Renal cortical epithelial cell (primary cell): ENCODE results near the gene APBB1IP. TPM values are rescaled to one million over a fixed set of nuclear protein-coding genes. Genes with fewer than 3 reads are reported as not detected.

Experiments
- DNase-seq: peaks from one replicate; pipeline ENCODE4 v3.0.0-alpha.2; 2011; ENCODE audit warnings: low read depth
- total RNA-seq: library from RNA; depleted of rRNA; stranded (reverse); fragments of >200 nt; gene quantifications from 2 replicates; pipeline ENCODE4 v1.2.3, GENCODE V29; 2014

APBB1IP gene
- total RNA-seq, 1 donor from 2014 or later: 23.8 TPM

- peak; percentile 19 for DNase-seq
These were observed 69.3 kb downstream of the APBB1IP start for GRCh38 chr10:26507441-26507840.

GRCh38 chr10:26508016-26508415 lies 69.9 kb downstream of the APBB1IP start:
- DNase-seq: no peak

GRCh38 chr10:26509307-26509706 lies 71.2 kb downstream of the APBB1IP start:
- DNase-seq: no peak

GRCh38 chr10:26513101-26513500 lies 75.0 kb downstream of the APBB1IP start:
- no peak for DNase-seq

GRCh38 chr10:26516540-26517101 lies 78.5 kb downstream of the APBB1IP start:
- DNase-seq: no peak

GRCh38 chr10:26517141-26517867 lies 79.2 kb downstream of the APBB1IP start:
- no peak for DNase-seq

- DNase-seq: no peak
These were observed 81.7 kb downstream of the APBB1IP start for GRCh38 chr10:26519803-26520202.

GRCh38 chr10:26520575-26520974 lies 82.4 kb downstream of the APBB1IP start:
- no peak for DNase-seq

- no peak for DNase-seq
These were observed 86.2 kb downstream of the APBB1IP start for GRCh38 chr10:26524161-26524896.

GRCh38 chr10:26525586-26525985 lies 87.4 kb downstream of the APBB1IP start:
- no peak for DNase-seq

GRCh38 chr10:26527018-26527417 lies 88.9 kb downstream of the APBB1IP start:
- DNase-seq: no peak

- DNase-seq: no peak
These were observed 89.9 kb downstream of the APBB1IP start for GRCh38 chr10:26528048-26528447.

- no peak for DNase-seq
These were observed 90.7 kb downstream of the APBB1IP start for GRCh38 chr10:26528715-26529393.

GRCh38 chr10:26534384-26534783 lies 96.2 kb downstream of the APBB1IP start:
- DNase-seq: no peak

GRCh38 chr10:26540601-26541000 lies 102.5 kb downstream of the APBB1IP start:
- DNase-seq: peak; percentile 23

- no peak for DNase-seq
These were observed 105.6 kb downstream of the APBB1IP start for GRCh38 chr10:26543567-26544306.

- DNase-seq: no peak
These were observed 106.8 kb downstream of the APBB1IP start for GRCh38 chr10:26544932-26545331.

- DNase-seq: no peak
These were observed 112.8 kb downstream of the APBB1IP start for GRCh38 chr10:26550774-26551526.

GRCh38 chr10:26554246-26554645 lies 116.1 kb downstream of the APBB1IP start:
- no peak for DNase-seq

GRCh38 chr10:26555719-26556368 lies 117.7 kb downstream of the APBB1IP start:
- DNase-seq: peak; percentile 99
